Subcutaneous preadipocyte (primary cell): ENCODE data around the gene DAB2. TPM values are rescaled to one million over a fixed set of nuclear protein-coding genes. Genes with fewer than 3 reads are reported as not detected.

Source experiments
- total RNA-seq: library from RNA; depleted of rRNA; stranded (reverse); fragments of >200 nt; gene quantifications from 2 replicates; pipeline ENCODE4 v1.2.3, GENCODE V29; 2012

The DAB2 gene
- 59.8 and 130 TPM in 2 replicates for total RNA-seq

GRCh38 chr5:39424736-39425637 is at the start of gene DAB2:
DAB2 (minus strand) TSS chr5:39424980; CDS start chr5:39394320, 30,660 bp downstream.

GRCh38 chr5:39364367-39364766 is 60.4 kb downstream of the DAB2 start, which contains the start of gene C9:
C9 (minus strand) TSS chr5:39364495; CDS start chr5:39364464, 31 bp downstream.

Other genes starting within 250 kb of the DAB2 start
- gene FYB1, start 205.4 kb downstream of the DAB2 start, total RNA-seq: under 0.01 TPM in 2 replicates
- gene C9, start 60.5 kb downstream of the DAB2 start, total RNA-seq: not detected in 2 replicates